GM18868 (cell line): ENCODE data around the gene AEBP2.
"Not testable (repeated sequence)": the region's sequence is repeated elsewhere in the genome, so short reads cannot be mapped to it uniquely, and the experiment has no call there.

ENCODE experiments used
- ATAC-seq: cut with Tn5 transposase; IDR thresholded peaks from one replicate; pipeline ENCODE4 v1.9.1; 2021; ENCODE audit warnings: mild to moderate bottlenecking, moderate library complexity; ENCODE audit not compliant: unreplicated experiment

The AEBP2 gene

DNA sequence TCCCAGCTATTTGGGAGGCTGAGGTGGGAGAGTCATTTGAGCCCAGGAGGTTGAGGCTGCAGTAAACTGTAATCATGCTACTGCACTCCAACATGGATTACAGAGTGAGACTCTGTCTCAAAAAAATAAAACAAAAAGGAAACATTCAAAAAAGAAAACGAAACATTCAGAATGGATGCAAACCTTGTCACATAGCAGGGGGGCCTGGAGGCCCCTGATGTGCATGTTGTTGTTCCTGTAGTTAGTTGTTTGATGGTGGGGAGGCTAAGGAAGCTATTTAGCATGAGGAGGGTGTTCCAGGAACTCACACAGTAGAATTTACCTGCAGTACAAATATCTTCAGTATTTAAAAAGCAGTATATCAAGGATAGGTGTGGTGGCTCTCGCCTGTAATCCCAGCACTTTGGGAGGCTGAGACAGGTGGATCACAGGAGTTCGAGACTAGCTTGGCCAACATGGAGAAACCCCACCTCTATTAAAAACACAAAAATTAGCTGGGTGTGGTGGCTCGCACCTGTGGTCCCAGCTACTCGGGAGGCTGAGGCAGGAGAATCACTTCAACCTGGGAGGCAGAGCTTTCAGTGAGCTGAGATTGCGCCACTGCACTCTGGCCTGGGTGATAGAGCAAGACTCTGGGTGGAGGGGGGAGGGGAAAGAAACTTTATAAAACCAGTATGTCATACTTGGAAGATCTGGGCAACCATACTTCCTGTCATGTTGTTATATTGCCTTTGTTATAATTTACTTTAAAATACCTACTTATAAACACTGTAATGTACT lies 17.6 kb upstream of the AEBP2 start:
- no peak for ATAC-seq

DNA sequence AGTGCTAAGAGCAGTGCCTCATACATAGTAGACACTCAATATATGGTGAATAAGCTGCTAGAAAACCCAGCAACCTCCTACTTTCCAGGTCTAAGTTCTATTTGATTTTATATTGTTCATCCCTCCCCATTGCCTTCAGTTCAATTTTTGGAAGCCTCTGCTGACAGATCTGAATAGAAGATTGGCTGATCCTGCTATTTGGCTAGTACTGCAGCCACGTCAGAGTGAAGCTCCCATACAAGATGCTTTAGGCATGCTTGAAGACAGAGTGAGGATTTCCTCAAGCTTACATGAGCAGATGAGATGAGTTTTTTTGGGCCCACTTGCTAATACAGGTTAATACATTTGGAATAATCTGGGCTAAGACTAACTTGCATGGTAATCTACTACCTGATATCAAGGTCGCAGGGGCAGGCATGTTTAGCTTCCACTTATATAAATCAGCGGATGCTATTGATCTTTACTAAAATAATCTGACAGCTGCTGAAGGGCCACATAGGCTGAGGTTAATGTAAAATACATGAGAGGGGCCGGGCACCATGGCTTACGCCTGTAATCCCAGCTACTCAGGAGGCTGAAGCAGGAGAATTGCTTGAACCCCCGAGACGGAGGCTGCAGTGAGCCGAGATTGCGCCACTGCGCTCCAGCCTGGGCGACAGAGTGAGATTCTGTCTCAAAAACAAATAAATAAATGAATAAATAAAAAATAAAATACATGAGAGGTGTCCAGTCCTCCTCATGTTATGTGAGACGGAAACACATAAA lies 15.9 kb upstream of the AEBP2 start:
- ATAC-seq: no peak

DNA sequence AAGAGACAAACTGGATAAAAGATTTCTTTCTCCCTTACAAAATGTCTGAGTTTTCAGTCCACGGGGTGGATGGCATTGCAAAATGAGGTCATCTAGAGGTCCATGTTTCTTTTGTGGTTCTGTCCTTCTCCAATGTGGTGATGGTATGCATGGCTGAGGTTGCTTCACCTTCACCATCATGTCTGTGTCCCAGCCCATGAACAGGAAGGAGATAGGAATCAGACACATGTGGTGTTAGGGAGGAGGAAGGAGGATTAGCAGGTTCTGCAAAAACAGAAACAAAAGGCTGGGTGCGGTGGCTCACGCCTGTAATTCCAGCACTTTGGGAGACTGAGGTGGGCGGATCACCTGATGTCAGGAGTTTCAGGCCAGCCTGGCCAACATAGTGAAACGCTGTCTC lies 11.0 kb upstream of the AEBP2 start:
- no peak for ATAC-seq

DNA sequence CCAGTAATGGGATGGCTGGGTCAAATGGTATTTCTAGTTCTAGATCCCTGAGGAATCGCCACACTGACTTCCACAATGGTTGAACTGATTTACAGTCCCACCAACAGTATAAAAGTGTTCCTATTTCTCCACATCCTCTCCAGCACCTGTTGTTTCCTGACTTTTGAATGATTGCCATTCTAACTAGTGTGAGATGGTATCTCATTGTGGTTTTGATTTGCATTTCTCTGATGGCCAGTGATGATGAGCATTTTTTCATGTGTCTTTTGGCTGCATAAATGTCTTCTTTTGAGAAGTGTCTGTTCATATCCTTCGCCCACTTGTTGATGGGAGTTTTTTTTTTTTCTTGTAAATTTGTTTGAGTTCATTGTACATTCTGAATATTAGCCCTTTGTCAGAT lies 9.8 kb upstream of the AEBP2 start:
- not testable (repeated sequence) for ATAC-seq

DNA sequence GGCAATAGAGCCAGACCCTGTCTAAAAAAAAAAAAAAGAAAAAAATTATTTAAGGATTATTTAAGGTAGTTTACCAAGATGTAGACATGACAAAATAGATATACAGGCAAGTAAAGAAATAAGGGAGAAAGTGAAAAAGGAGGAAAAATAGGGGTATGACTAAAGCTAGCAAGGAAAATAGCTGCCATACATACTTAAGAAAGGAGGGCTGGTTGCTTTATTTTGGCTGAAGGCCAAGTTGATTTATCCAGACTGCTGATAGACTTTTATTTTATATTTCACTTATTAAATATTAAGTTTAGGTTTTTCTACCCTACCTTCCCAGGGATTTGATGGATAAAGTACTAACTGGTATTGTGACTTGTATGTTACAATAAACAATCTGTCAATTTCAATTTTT lies 8.3 kb upstream of the AEBP2 start:
- no peak for ATAC-seq

DNA sequence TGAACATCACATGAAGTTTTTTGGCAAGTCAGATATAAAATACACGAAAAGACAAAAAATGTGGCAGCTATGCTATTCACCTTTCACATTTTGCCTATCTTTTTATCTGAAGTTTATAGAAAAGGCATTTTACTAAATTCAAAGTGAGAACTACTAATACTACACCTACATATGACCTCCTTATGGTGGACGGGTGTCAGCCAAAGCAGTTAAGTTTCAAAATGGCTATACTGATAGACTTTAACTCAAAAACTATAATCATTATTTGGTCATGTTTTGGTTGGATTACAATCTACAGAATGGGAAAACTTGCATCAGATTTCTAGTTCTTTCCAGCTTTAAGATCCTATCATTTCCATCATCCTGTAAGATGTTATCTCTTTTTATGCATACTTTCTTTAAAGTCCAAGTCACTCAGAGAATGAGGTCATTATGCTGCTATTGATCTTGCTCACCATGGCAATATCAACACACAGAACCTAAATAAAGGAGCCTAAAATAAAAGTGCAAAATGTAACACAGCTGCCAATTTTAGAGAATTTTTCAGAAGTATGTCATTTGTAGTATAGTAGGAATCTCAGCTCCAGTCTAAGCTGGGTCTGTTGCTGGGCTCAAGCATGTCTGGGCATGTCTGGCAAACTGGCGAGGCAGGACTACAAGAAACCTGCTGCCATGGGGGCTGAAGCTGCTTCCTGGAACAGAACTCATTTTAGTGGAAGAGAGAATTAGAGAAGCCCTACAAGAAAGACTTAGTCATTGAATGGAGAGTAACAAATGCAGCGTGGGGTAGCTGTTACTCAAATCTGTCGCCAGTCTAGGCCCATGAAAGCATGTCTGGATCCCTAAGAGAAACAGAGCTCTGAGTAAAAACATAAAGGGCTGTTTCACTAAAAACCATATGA lies 7.6 kb upstream of the AEBP2 start:
- ATAC-seq: peak; percentile 70

DNA sequence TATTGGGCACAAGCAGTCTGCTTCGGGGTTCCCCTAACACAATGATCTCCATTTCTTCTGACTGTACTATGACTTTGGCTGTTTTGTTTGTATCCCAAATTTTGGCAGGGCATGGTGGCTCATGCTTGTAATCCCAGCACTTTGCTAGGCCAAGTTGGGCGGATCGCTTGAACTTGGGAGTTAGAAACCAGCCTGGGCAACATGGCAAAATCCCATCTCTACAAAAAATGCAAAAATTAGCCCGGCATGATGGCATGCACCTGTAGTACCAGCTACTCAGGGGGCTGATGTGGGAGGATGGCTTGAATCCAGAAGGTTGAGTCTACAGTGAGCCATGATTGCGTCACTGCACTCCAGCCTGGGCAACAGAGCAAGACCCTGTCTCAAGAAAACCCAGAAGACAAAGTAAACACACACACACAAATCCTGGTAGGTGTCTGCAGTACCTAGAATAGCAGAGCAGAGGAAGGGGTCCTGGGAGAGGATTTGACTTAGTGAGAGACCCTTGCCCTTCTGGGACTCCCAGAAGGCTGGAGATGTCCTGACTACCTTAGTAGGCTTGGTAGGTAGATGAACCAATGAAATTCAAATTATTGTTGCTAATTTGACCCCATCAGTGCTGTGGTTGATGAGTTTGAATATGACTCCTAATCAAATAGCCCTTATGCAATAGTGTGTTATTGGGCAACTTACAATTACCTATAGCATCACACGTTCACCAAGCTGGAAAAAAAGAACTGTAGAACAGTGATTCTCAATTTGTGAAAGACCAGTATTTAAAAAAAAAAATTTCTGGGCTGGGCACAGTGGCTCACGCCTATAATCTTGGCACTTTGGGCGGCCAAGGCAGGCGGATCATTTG lies 6.8 kb upstream of the AEBP2 start:
- ATAC-seq: no peak

DNA sequence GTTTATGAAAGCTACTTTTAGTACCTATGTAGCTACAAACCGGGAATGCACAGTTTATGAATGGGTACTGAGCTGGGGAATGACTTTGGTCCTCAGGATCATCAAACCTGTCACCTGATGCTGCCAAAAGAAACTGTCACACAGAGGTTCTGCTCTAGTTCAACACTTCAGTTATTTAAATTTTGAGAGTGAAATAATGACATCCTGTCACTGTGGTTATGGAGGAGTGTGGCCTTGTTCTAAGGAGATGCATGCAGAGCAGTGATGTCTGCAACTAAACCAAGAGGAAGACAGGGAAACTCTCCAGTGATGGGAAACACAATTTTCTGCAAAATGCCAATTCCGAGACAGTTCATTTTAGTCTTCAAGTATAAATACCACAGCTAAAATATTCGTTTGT lies 4.8 kb upstream of the AEBP2 start:
- no peak for ATAC-seq

DNA sequence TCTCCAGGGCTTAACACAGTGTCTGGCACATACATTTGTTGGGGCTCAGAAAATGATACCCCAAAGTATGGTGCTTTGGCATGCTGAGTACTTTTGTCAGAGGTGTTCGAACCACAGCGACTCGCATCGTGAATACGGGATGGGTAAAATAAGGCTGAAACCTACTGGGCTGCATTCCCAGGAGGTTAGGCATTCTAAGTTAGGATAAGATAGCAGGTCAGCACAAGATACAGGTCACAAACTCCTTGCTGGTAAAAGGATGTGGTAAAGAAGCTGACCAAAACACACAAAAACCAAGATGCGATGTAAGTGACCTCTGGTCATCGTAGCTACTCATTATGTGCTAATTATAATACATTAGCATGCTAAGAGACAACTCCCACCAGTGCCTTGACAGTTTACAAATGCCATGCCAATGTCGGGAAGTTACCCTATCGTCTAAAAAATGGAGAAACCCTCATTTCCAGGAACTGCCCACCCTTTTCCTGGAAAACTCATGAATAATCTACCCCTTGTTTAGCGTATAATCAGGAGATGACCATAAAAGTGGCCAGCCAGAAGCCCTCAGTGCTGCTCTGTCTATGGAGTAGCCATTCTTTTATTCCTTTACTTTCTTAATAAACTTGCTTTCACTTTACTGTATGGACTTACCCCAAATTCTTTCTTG lies 3.3 kb upstream of the AEBP2 start:
- no peak for ATAC-seq

DNA sequence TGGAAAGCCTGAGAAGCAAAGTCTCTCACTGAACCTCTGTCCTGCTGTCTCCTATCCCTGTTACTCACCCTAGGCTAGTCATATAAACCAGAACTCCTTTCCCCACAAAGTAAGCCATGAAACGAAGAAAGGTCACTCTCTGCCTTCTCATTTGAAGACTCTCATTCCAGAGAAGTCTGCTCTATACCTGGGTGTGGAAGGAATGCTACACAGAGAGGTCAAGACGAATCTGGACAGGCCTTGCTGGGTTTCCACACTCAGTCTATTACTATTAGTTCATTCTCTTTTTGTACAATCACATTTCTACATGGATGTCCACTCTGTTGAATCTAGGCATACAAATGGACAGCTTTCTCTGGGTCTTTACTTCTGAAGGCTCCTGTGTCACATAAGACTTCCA lies 2.4 kb upstream of the AEBP2 start:
- no peak for ATAC-seq

DNA sequence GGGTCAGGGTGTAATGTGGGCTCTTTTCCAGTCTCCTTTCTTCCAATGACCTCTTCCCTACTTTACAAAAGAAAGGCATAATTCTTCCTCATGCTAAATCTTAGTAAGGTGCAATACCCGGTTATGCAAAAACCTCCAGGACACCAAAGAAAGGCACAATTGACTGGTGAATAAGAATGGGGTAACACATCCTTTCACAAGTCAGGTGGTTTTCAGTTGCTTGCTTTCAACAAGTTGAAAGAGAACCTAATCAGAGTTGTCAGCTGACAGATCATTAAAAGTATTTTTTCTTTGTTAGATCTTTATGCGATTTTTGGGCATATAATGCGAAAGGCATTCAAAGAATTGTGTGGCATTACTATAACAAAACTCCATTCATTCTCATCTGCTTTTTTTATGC lies 1.3 kb upstream of the AEBP2 start:
- no peak for ATAC-seq

DNA sequence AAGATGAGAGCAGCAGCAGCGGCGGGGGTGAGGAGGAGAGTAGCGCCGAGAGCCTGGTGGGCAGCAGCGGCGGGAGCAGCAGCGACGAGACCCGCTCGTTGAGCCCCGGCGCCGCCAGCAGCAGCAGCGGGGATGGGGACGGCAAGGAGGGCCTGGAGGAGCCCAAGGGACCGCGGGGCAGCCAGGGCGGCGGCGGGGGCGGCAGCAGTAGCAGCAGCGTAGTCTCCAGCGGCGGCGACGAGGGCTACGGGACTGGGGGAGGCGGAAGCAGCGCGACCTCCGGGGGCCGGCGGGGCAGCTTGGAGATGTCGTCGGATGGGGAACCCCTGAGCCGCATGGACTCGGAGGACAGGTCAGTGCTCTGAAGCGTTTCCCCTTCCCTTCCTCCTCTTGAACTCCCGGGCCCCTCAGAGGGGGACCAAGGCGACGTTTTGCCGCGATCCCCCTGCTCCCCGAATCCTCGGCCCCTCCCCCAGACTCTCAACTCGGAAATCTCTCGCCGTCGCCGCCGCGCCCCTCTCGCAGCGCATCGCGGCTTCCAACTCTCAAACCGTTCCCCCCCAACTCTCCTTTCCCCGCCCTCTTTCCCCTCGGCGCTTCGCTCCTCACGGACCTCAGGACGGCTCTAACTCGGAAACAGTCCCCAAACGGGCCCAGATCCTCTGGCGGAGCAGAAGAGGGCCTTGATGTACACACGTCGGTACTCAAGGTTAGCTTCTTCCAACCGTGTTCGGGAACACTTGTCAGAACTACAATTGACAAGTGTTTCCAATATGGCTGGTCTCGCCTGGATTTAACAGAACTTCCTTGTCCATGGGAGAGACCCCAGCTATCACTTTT lies 947 bp downstream of the AEBP2 start:
- ATAC-seq: peak; percentile 28

DNA sequence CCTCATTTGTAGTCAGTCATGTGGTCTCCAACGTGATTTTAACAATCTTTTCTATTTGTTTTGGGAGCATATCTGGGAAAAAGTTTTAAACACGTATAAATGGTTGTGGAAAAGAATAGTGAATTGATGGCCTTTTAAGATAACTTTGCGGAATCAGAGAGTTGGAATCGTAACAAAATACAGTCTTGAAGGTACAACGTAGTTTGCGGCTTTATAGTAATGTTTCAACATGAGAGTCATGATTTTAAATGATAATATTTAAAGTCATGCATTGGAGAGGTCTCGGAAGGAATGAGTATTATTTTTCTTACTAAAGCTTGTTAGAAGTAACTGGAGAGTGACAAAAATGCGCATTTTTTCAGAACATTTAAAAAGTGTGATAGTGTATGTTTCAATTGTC lies 1.6 kb downstream of the AEBP2 start:
- ATAC-seq: no peak

DNA sequence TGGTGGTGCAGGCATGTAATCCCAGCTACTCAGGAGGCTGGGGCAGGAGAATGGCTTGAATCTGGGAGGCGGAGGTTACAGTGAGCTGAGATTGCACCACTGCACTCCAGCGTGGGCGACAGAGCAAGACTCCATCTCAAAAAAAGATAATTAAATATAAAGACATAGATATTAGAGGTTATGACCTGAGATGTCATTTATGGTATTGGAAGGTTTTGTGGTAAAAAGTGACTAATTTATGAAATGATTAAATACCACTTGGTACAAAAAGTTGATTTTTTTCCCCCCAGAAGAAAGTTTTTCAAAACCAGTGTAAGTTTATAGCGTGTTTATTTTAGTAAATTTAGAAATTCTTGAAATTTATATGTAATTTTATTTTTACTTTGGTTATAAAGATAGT lies 4.3 kb downstream of the AEBP2 start:
- ATAC-seq: no peak

DNA sequence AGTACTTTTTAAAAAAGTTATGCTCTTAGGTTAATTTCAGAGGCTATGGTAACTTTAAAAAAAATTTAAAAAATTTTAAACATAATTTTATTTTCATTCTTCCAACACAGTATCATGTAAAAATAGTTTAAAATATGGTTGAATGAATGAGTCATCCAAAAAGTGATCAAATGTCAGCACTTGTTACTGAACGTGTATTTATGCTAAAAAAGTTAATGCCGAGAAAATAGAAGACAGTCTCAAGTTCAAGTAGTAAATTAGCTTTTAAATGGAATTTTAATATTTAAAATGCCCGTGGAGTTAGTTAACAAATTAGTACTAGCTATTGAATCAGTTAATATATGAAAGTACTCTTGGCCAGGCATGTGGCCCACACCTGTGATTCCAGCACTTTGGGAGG lies 4.8 kb downstream of the AEBP2 start:
- no peak for ATAC-seq

DNA sequence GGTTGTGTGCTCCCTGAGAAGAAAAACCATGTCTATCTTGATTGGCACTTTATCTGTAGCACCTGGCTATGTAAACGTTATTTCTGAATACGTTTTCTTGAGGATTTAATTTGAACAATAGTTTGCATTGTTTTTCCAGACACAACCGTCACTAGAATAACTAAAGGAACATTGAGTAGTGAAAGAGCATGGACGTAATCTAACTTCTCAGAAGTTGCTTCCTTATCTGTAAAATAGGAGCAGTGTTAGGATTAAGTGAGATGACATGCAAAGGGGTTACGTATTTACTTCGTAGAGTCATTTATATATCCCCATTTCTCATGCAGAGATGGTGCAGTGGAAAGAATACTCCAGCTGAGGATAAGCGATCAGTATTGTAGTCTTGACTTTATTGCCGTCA lies 8.1 kb downstream of the AEBP2 start:
- no peak for ATAC-seq

DNA sequence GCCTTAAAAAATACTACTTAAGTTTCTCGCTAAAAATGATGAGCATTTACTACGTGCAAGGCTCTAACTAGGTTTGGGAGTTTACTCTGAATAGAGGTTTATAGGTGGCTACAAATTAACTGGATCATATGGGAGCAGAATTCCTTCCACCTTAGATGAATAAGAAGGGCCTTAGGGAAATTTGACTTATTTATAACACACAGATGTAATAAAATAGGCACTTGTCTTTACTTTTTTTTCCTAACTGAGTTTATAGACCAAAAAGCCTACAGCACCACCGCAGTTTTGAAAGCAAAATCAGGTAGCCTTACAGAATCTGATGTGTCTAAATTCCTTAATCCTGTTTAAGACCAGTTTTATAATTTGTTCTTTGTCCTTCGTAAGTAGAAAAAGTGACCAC lies 10.5 kb downstream of the AEBP2 start:
- no peak for ATAC-seq

DNA sequence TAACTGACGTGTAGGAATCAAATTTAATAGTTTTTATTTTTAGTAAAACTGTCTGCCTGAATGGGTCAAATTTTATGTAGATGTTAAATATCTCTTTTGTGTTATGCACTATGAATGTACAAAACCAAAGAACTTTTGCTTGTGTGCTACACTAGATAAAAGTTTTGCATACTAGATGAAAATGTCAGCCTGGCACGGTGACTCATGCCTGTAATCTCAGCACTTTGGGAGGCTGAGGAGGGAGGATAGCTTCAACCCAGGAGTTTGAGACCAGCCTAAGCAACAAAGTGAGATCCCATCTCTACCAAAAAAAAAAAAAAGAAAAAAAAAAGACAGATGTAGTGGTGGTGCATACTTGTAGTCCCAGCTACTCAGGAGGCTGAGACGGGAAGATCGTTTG lies 11.1 kb downstream of the AEBP2 start:
- no peak for ATAC-seq

DNA sequence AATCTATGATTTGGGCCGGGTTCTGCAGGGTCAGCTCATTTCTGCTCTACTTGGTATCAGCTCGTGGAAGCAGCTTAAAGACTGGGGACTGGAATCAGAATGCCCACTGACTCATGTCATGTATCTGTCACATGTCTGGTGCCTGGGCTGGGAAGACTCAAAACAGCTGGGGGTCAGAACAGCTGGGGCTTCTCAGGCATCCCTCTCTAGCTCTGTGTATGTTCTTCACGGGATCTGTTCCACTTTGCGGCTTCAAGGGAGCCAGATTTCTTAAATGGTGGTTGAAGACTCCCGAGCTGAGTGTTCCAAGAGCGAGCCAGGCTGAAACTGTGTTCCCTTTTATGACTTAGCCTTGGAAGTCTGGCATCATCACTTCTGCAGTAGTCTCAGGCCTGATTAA lies 11.9 kb downstream of the AEBP2 start:
- peak; percentile 42 for ATAC-seq
